Hepatocyte (in vitro differentiated cells): Measurements from ENCODE around the gene FAM13C. TPM values are rescaled to one million over a fixed set of nuclear protein-coding genes. Genes with fewer than 3 reads are reported as not detected.

Source experiments
- DNase-seq: peaks from one replicate; pipeline ENCODE4 v3.0.0-alpha.2; 2016; ENCODE audit warnings: low spot score
- H2AFZ ChIP-seq: fragments of 200-600 bp; sonication (generic); 2 replicates; pipeline ENCODE4 v1.6.0; 2016; ENCODE audit warnings: antibody characterized with exemption, mild to moderate bottlenecking
- H3K27ac ChIP-seq: fragments of 200-600 bp; sonication (generic); 2 replicates; pipeline ENCODE4 v1.5.1; 2016; ENCODE audit warnings: mild to moderate bottlenecking
- H3K27me3 ChIP-seq: fragments of 200-600 bp; sonication (generic); 2 replicates; pipeline ENCODE4 v1.6.1; 2016
- H3K36me3 ChIP-seq: fragments of 200-600 bp; sonication (generic); replicated peaks from 2 replicates; pipeline ENCODE4 v1.5.1; 2016; ENCODE audit warnings: low read depth; ENCODE audit not compliant: insufficient read depth
- H3K4me1 ChIP-seq: fragments of 200-600 bp; sonication (generic); 2 replicates; pipeline ENCODE4 v1.5.1; 2016; ENCODE audit warnings: mild to moderate bottlenecking, moderate library complexity; ENCODE audit not compliant: insufficient read depth
- H3K4me2 ChIP-seq: fragments of 200-600 bp; sonication (generic); 2 replicates; pipeline ENCODE4 v1.6.0; 2016
- H3K4me3 ChIP-seq: fragments of 200-600 bp; sonication (generic); 2 replicates; pipeline ENCODE4 v1.5.1; 2016; ENCODE audit warnings: mild to moderate bottlenecking
- H3K79me2 ChIP-seq: fragments of 200-600 bp; sonication (generic); 2 replicates; pipeline ENCODE4 v1.6.0; 2017; ENCODE audit warnings: mild to moderate bottlenecking
- H3K9me2 ChIP-seq: fragments of 200-600 bp; sonication (generic); replicated peaks from 2 replicates; pipeline ENCODE4 v1.6.0; 2017; ENCODE audit warnings: mild to moderate bottlenecking; ENCODE audit not compliant: insufficient read depth
- H3K9me3 ChIP-seq: fragments of 200-600 bp; sonication (generic); 2 replicates; pipeline ENCODE4 v1.5.1; 2016; ENCODE audit warnings: low read depth, mild to moderate bottlenecking
- H4K20me1 ChIP-seq: fragments of 200-600 bp; sonication (generic); 2 replicates; pipeline ENCODE4 v1.6.0; 2016; ENCODE audit warnings: mild to moderate bottlenecking; ENCODE audit not compliant: insufficient read depth, poor library complexity, severe bottlenecking
- EZH2 ChIP-seq: fragments of 200-600 bp; sonication (generic); IDR thresholded peaks from 2 replicates; pipeline ENCODE4 v1.6.1; 2016; ENCODE audit warnings: antibody characterized with exemption, mild to moderate bottlenecking, borderline replicate concordance
- EZH2phosphoT487 ChIP-seq: fragments of 200-600 bp; sonication (generic); IDR thresholded peaks from one replicate; pipeline ENCODE4 v1.6.1; 2018; ENCODE audit warnings: antibody characterized with exemption, mild to moderate bottlenecking, low read depth, moderate library complexity; ENCODE audit not compliant: unreplicated experiment, severe bottlenecking
- WGBS: methylation state at CpG from one replicate; pipeline ENCODE4 v1.1.6; 2016; ENCODE audit warnings: low lambda C conversion rate; ENCODE audit errors: missing lambda C conversion rate; 5-methylcytosine and 5-hydroxymethylcytosine counted together
- polyA plus RNA-seq: library from polyadenylated mRNA; unstranded; fragments of >200 nt; fragmentation: Nextera tagmentation; extraction: Ambion mirVana; gene quantifications from 2 replicates; pipeline ENCODE4 v1.2.1, GENCODE V29; 2016
- total RNA-seq: library from RNA; depleted of rRNA; stranded (reverse); fragments of >200 nt; gene quantifications from 2 replicates; pipeline ENCODE4 v1.2.3, GENCODE V29; 2014
- TF ChIP-seq, protein P1 (sequence below): fragments of 200-600 bp; sonication (generic); IDR thresholded peaks from 2 replicates; pipeline ENCODE4 v1.5.1; 2016; ENCODE audit warnings: antibody characterized with exemption, mild to moderate bottlenecking; ENCODE audit not compliant: poor library complexity

Gene FAM13C
- total and polyA plus RNA-seq, 2 experiments from 2014 or later, result 2.2 to 3.1 TPM

DNA sequence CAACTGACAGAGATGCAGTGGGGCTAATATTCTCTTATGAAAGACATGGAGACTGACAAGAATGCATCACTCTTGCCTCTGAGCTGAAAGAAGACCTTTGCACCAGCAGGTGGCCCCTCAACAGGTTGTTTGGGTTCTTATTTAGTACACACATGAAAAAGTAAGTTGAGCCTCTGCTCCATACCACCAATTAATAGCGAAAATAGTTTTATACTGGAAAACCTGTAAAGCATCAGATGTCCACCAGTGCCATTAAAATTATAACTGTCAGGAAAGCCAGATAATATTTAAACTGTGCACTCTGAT, 26.3 kb upstream of the FAM13C start:
- H3K4me2 ChIP-seq, result no peak overlapping the region
- no peaks in the 10 kb centered on the region for H4K20me1 ChIP-seq
- no peak for TF ChIP-seq EZH2phosphoT487
- TF ChIP-seq, protein P1, sequence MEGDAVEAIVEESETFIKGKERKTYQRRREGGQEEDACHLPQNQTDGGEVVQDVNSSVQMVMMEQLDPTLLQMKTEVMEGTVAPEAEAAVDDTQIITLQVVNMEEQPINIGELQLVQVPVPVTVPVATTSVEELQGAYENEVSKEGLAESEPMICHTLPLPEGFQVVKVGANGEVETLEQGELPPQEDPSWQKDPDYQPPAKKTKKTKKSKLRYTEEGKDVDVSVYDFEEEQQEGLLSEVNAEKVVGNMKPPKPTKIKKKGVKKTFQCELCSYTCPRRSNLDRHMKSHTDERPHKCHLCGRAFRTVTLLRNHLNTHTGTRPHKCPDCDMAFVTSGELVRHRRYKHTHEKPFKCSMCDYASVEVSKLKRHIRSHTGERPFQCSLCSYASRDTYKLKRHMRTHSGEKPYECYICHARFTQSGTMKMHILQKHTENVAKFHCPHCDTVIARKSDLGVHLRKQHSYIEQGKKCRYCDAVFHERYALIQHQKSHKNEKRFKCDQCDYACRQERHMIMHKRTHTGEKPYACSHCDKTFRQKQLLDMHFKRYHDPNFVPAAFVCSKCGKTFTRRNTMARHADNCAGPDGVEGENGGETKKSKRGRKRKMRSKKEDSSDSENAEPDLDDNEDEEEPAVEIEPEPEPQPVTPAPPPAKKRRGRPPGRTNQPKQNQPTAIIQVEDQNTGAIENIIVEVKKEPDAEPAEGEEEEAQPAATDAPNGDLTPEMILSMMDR, result no peak
- no peak for TF ChIP-seq EZH2
- H2AFZ ChIP-seq, result no peak overlapping the region
- WGBS, result 96% methylated on average over 1 of the region's 1 CpG
- no peaks in the 10 kb centered on the region for H3K27me3 ChIP-seq
- no peaks in the 10 kb centered on the region for H3K9me3 ChIP-seq
- no peak for DNase-seq
- no peak overlapping the region for H3K27ac ChIP-seq
- H3K4me1 ChIP-seq, result no peaks in the 10 kb centered on the region
- H3K79me2 ChIP-seq, result no peaks in the 10 kb centered on the region
- H3K9me2 ChIP-seq, result no peaks in the 10 kb centered on the region
- no peak overlapping the region for H3K4me3 ChIP-seq
- H3K36me3 ChIP-seq, result no peaks in the 10 kb centered on the region

GRCh38 chr10:59387951-59388670, 25.8 kb upstream of the FAM13C start:
- Histone ChIP-seq H3K27me3 (no peaks in the 10 kb centered on the region), H2AFZ (no peak overlapping the region), H3K9me3 (no peaks in the 10 kb centered on the region), H3K36me3 (no peaks in the 10 kb centered on the region), H3K79me2 (no peaks in the 10 kb centered on the region), H3K4me1 (no peaks in the 10 kb centered on the region), H3K9me2 (no peaks in the 10 kb centered on the region), H3K4me3 (no peak overlapping the region), H4K20me1 (no peaks in the 10 kb centered on the region), H3K4me2 (no peak overlapping the region), H3K27ac (no peak overlapping the region)
- TF ChIP-seq EZH2phosphoT487 (no peak), EZH2 (no peak)
- no peak for DNase-seq
- 70% methylated on average over 3 of the region's 3 CpGs for WGBS

DNA sequence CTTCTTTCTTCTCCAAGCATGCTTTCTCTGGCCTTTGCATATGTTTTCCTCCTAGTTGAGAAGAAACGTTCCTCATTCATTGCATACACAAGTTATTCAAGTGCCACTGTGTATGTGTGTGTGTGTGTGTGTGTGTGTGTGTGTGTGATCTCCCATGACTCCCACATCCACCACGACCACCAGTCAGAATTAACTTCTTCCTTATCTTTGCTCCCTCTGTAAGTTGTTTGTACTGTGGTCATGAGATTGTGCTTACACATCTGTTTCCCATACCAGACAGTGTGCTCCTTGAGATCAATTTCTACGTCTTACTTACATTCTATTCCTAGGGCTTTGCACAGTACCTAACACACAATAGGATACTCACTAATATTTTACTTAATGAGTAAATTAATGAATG, 22.4 kb upstream of the FAM13C start:
- no peak for TF ChIP-seq EZH2
- TF ChIP-seq EZH2phosphoT487, result no peak
- TF ChIP-seq, protein P1, result no peak
- no peaks in the 10 kb centered on the region for H3K4me1 ChIP-seq
- H3K4me3 ChIP-seq, result no peak overlapping the region
- no peak for DNase-seq
- no peaks in the 10 kb centered on the region for H4K20me1 ChIP-seq
- no peaks in the 10 kb centered on the region for H3K79me2 ChIP-seq
- H3K9me2 ChIP-seq, result no peaks in the 10 kb centered on the region
- H3K9me3 ChIP-seq, result no peaks in the 10 kb centered on the region
- no peak overlapping the region for H3K27ac ChIP-seq
- WGBS, result 41% methylated on average over 3 of the region's 3 CpGs
- no peak overlapping the region for H3K4me2 ChIP-seq
- H2AFZ ChIP-seq, result no peak overlapping the region
- no peaks in the 10 kb centered on the region for H3K36me3 ChIP-seq
- no peaks in the 10 kb centered on the region for H3K27me3 ChIP-seq

GRCh38 chr10:59383908-59384307, 21.6 kb upstream of the FAM13C start:
- Histone ChIP-seq H2AFZ (no peak overlapping the region), H3K4me2 (no peak overlapping the region), H3K27me3 (no peaks in the 10 kb centered on the region), H3K79me2 (no peaks in the 10 kb centered on the region), H3K9me2 (no peaks in the 10 kb centered on the region), H3K9me3 (no peaks in the 10 kb centered on the region), H3K4me1 (no peaks in the 10 kb centered on the region), H3K27ac (no peak overlapping the region), H3K36me3 (no peaks in the 10 kb centered on the region), H3K4me3 (no peak overlapping the region), H4K20me1 (no peaks in the 10 kb centered on the region)
- TF ChIP-seq EZH2 (no peak), EZH2phosphoT487 (no peak)
- TF ChIP-seq, protein P1, result no peak
- WGBS, result 80% methylated on average over 3 of the region's 3 CpGs
- DNase-seq, result no peak
